HG03565 (cell line): ENCODE results near the gene DOHH.
"Not testable (repeated sequence)": the region's sequence is repeated elsewhere in the genome, so short reads cannot be mapped to it uniquely, and the experiment has no call there.

Experiments
- ATAC-seq: cut with Tn5 transposase; IDR thresholded peaks from one replicate; pipeline ENCODE4 v1.9.1; 2021; ENCODE audit warnings: mild to moderate bottlenecking, moderate library complexity; ENCODE audit not compliant: unreplicated experiment

The DOHH gene

DNA sequence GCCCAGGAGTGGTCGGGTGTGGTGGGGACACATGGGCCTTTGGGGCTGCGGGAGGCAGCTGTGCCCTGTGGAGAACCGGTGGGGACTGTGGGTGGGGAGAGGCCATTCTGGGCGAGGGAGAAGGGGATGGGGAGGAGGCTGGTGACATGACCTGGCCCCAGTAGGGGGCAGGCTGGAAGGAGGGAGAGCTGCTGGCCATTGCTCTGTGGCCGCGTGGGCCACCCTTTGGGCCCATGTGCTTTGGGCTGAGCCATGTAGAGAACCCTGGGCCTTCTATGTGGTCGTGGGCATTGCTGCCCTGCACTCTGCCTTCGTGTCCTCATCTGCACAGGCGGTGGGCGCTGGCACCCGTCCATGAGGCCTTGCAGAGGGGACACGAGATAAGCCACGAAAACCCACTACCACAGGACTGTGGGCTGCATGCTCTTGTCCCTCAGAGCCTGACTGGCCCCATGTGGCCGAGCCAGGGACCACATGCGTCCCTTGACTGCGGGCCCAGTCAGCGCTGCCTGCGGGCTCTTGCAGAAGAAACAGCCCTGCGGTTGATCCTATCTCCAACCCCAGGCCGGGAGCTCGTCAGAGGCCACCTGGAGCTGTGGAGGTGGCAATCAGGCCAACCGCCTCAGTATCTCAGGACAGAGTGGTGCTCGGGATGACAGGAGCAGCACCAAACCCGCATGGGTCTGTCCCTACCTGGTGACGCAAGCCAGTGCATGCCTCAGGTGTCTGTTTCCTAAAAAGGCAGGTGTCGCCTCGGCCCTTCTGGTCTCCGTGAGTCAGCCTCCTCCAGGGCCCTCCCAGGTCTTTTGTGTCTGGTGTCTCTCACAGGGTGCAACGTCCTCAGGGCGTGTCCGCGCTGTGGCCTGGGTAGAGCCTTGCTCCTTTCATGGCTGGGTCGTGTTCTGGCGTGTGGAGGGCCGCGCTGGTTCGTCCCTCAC lies 20.0 kb upstream of the DOHH start:
- no peak for ATAC-seq

DNA sequence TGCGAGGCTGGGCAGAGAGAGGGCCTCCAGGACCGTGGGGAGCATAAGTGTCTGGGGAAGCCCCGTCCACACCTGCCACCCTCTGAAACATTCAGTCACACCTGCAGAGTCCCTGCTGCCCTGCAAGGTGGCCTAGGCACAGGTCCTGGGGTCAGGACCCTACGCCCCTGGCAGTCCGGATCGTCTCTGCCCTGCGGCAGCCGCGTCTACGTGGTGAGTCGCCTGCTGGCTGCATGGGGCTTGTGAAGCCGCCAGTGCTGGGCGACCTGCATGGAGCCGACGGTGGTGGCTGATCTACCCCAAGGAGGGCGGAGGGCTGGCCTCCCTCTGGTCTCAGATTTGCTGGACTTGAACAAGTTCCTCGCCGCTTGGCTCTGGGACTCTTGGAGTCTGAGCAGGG lies 18.7 kb upstream of the DOHH start:
- no peak for ATAC-seq

DNA sequence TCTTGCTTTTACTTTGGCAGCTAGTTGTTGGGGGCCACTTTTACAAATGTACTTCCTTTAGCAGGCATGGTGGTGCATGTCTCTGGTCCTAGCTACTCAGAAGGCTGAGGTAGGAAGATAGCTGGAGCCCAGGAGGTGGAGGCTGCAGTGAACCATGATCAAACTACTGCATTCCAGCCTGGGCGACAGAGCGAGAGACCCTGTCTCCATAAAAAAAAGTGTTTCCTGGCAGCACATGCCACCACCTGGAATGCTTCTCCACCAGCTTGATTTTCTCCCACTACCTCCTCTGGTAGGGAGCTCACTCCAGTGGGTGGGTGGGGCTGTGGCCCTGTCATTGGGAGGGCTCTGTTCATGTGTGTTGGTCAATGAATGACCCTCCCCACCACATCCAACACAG lies 18.2 kb upstream of the DOHH start:
- ATAC-seq, result no peak

DNA sequence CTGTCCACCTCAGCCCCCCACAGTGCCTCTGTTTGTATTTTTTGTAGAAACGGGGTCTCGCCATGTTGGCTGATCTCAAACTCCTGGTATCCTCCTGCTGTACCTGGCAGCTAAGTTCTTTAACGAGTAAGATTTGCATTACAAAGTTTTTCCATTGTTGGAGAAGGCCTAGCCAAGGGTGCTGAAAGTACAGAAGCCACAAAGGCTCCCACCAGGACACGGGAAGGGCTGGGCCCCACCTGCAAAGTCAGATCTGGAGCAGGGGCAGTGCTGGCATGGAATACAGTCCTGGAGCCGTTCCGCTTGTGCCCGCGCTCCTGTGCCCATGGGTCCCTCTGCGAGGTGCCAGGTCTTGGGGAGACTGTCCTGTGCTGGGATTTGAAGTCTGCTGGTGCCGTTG lies 17.8 kb upstream of the DOHH start:
- ATAC-seq, result no peak

DNA sequence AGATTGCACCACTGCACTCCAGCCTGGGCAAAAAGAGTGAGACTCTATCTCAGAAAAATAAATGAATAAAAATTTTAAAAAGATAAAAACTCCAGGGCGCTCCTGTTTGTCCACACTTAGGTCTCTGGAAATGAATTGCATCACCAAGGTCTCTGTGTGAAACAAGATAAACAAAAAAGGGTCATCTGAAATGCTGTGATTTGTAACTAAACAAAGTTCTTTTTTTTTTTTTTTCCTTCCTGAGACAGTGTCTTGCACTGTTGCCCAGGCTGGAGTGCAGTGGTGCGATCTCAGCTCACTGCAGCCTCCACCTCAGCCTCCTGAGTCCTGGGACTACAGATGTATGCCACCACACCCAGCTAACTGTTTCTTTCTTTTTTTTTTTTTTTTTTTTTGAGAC lies 17.2 kb upstream of the DOHH start:
- ATAC-seq, result no peak

DNA sequence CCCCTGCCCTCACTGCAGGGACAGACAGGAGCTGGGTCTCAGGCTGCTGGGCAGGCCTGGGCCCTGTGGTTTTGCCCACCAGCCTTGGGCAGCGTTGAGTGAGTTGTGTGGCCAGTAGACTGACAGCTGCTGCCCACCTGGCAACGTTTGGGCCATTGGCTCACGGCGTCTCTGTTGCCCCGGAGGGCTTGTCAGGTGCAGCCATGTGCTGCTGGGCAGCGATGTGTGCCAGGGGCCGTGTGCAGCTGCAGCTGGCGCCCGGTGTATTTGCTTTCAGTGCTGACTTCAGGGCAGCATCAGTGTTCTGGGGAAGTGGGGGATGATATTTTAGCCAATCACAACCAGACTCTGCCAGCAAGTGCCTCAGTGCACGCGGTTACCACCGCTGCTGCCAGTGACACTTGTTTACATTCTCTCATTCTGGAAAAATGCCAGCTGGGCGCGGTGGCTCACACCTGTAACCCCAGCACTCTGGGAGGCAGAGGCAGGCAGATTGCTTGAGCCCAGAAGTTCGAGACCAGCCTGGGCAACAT lies 16.3 kb upstream of the DOHH start:
- ATAC-seq, result no peak

DNA sequence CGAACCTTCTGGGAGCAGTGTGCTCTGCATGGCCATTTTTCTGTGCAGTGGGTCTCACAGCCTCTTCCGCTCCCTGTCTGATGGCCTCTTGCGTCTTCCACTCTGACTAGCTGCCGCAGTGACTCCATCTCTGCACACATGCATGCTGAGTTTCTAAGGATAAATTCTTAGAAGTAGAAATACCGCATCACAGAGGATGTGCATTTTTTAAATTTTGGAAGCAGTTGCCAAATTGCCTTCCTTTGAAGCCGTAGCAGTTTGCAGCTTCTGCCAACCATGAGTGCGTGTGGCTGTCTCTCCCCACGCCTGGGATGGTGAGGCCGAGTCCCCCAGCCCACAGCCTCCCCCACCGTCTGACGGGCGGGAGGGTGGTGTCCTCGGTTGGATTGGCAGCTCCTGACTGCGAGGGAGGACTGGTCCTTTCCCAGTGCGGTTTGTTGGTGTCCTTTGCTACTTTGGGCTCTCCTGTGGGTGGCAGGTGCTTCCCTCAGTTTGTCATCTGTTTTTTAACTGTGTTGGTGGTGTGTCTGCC lies 15.5 kb upstream of the DOHH start:
- ATAC-seq, result no peak

DNA sequence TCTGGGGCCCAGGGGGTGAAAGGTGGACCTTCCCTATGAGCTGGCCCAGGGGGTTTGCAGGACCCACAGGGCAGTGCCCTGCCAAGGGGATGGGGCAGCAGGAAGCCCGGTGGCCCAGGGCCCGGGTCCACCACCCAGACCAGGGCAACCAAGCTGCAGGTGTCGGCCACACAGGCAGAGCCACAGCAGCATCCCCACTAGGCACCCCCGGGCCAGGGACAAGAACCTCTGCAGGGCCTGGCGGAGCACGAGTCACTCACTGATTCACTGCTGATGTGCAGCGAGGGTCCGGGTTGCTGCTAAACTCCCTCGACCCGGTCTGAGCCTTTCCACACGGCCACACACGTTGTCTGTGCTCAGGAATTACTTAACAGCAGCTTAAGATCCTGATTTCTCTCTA lies 14.5 kb upstream of the DOHH start:
- no peak for ATAC-seq

DNA sequence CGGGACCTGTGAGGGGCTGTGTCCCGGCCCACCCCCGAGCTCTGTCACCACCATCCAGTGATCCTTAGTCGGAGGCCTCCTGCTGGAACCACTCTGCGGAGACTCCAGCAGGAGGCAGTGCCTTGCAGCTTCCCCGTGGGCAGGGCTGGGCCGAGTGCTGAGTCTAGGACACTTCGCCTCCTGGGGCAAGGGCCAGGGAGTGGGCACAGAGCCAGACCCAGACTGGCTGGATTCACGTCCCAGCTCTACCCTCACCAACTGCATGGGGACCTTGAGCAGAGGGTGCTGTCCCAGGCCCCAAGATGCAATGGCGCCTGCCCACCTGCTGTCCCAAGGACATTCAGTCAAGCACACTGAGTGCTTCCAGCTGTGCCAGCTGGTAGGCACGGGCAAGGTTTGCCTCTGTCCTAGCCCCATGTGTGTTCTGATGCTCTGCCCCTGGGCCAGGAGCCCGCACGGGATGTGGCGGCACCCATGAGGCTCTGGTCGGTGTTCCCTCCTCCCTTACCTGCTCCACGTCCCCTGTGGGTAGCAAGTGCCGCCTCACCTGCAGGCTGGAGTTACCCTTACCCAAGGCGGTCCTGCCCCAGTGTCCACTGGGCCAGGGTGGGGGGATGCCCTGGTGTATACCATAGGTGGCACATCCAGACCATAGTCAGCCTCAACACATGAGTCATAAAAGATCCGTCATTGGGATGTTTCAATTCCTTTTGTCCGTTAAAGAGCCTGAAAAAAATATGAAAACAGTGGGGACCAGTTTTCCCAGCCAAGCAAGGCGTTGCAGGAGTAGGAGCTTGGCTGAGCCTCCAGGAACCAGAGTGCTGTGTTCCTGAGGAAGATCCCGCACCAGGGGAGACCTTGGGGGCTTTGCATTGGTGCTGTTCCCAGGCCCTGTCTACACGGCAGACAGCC lies 13.0 kb upstream of the DOHH start:
- ATAC-seq, result no peak

DNA sequence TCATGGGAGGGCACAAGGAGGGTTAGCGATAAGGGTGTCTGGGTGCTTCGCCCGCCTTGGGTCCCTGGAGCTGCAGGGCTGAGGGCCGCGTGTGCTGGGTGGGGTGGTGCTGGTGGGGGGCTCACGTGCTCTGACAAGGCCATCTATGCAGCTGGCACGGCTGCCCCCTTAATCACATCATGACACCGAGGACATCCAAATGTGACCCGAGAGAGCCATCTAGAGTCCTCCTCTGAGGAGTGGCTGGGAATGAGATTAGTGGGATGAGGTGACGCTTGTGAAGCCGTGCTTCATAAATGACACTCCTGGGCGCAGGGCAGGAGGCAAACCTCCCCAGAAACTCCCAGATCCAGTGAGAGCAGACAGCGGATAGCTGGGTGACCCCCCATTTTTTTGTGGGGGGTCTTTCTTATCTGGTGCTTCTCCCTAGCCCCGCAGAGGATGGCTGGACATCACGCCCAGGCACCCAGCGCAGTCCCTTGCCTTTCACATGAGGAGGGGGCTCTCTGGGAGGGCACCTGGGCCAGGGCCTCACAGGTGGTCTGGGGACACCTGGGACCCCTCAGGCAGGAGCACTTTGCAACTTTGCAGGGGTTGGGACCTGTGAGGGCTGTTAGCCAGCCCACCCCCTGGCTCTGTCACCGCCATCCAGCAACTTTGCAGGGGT lies 12.2 kb upstream of the DOHH start:
- ATAC-seq, result no peak

DNA sequence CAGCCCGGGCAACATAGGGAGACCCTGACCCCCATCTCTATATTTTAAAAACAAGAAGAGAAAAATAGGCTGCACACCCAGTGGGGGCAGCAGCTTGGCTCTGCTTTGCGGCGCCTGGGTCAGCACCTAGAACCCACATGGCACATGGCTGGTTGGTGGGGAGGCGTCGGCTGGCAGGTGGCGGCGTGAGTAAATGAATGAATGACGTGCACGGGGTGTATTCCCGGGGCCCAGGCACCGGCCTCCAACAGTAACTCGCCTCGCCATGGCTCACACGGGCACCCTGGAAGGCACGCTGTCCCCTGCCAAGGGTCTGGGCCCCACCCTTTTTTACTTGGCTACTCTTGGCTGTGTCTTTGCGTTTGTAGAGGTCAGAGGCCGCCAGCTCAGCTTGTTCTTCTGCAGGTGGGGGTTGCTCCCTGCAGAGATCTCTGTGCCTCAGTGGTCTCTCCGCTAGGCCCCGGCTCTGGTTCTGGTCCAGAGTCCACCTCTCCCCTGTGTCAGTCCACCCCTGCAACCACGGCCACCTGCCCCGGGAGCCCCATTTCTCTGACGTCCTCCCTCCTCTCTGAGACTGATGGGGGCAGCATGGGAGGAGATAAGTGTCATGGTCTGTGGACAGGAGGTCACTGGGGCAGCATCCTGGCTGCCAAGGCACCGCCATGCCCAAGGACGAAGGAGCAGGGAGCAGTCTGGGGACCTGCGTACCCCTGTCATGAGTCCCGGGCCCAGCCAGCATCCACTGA lies 11.2 kb upstream of the DOHH start:
- no peak for ATAC-seq

DNA sequence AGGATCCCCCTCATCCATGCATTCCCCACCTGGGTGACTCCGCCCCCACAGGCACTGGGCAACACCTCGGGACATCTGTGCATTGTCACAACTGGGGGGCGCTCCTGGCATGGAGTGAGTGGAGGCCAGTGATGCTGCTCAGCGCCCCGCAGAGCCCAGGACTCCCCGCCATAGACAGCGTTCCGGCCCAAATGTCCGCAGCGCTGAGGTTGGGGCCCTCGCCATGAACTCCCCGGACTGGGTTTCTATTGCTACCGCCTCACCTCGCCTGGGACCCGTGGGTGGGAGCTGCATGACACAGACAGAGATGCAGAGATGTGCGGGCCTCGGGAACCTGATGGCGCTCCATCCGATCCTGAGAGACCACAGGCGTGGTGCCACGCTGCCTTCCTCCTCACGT lies 10.3 kb upstream of the DOHH start:
- ATAC-seq, result no peak

DNA sequence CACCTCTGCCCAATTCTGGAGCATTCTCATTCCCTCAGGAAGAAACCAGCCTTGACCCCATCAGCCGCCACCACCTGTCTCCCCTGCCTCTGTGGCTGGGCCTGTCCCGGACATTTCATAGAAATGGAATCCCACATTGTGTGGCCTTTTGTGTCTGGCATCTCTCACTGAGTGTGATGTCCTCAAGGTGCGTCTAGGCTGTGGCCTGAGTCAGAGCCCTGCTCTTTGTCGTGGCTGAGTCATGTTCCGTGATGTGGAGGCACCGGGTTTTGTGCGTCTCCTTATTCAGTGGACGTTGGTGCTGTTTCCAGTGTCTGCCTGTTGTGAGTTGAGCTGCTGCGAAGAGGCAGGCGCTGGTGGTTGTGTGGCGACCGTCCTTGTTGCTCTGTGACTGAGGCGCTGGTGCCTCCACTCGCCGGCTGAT lies 9.1 kb upstream of the DOHH start:
- ATAC-seq, result no peak

DNA sequence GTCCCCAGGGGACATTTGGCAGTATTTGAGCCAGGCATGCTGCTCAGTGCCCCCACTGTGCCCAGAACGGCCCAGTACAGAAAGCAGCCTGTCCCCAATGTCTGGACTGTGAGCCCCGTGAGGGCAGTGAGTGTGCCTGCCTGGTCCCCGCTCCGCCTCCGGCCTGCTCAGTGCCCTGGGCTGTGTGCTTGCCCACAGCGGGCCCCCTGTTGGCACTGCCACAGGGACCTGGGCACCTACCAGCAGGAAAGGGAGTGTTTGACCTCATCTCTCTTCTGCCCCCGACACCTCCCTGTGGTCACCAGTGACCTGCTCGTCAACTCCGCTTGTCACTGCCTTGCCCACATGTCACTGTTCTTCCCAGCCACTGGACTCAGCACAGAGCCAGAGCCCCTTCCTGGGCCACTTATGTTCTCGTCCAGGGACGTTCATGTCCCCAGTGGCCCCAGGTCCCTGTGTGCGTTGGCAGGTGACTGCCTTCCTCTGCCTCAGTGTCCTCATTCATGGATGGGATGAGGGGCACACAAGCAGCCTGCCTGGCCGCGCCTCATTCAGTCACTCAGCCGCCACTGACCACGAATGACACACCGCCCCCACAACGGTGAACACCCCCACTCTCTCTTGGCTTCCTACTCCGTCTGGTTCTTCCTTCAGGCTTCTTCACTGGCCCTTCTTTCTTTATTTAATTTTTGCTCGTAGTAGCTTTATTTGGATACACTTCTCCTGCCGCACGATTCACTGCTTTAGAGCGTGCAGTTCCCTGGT lies 8.5 kb upstream of the DOHH start:
- no peak for ATAC-seq

DNA sequence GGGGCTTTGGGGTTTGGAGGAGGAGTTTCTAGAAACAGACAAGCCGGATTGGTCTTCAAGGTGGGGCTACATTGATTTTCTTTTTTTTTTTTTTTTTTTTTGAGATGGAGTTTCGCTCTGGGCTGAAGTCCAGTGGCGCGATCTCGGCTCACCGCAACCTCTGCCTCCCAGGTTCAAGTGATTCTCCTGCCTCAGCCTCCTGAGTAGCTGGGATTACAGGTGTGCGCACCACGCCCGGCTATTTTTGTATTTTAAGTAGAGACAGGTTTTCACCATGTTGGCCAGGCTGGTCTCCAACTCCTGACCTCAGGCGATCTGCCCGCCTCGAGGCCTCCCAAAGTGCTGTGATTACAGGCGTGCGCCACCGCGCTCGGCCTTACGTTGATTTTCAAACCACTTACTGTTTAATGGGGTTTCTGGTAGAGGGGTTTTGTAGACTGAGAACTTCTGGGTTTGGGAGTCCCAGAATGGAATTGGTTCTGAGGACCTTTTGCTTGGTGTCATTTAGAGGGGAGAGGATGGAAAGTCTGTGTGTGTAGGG lies 7.7 kb upstream of the DOHH start:
- ATAC-seq, result not testable (repeated sequence)

DNA sequence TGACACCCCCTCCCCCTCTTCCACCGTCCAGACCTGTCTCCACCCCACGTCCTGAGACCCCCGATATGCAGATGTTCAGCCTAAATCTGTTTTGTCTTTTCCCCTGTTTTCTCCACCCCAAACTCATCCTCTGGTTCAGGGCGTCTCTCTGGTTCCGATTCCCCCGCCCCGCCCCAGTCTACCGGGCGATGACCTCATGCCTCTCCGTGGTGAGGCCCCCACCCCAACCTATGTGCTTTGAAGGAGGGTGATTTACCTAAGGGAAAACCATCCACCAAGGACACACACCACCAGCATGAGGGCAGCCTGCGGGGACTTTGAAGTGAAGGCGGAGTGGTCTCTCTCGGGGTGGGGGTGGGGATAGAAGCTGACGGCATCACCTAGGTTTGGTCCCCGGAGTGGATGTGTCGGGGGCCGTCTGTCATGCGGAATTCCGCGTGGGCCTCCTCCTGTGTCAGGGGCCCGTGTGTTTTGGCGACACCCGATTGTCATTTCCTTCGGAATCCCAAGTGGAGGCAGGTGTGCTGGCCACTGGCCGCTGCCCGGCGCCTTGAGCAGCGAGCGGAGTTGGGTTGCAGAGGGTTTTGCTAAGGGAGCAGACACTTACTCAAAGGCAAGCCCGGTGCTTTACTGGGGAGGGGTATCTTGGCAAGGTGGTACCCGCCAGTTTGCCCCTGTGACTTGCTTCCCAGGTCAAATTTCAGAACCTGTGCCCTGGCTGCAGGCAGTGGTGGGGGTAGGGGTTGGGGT lies 7.1 kb upstream of the DOHH start:
- no peak for ATAC-seq

DNA sequence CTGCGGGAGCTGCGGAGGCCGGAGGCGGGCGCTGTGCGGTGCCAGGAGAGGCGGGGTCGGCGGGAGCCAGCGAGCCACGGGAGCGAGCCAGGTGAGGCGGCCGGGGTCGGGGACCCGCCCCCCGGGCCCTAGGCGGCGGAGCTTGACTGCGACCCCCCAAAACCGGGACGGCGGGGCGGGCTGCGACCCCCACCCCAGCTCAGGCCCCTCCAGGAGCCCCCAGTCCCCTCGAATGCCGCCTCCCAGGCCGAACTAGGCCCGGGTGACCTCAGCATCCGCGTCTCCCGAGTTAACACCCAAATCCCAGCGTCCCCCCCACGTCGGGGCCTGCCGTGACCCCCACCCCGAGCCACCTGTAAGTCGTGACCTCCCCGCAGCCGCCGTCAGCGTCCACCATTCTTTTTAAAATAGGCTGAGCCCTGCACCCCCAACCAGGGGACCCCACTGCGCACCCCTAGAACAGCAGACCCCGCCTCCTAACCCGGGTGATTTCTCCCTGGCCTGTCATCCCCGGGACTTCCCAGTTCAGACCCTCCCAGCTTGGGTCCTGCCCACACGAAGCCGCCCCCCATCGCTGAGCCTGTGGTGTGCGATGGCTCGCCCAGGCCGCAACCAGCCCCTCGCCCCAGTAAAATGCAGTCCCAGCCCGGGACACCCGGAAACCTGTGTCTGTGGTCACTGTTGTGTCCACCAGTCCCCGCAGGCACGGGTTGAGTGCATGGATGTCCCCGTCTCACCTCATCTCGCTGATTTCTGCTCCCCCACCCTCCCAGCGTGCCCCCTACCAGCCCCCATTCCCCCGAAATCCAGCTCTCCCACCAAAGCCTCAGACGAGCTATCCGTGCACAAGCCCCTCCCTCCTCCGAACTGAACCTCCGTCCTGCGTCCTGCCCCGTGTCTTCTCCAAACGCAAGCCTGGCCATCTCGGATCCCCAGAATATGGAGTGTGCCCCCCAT lies 6.2 kb upstream of the DOHH start:
- no peak for ATAC-seq
